Measurements from ENCODE around the gene GRM8.

GRCh38 chr7:127034186-127034806, 218.4 kb downstream of the GRM8 start:
- TF ChIP-seq TAF1 (conservative IDR thresholded peaks at IDR 0.05) (no peak), CTCF (IDR thresholded peaks at IDR 0.05; ENCODE audit: low read depth, low read length, missing input control) (no peak), MAX (IDR thresholded peaks at IDR 0.05) (no peak), RXRA (IDR thresholded peaks at IDR 0.05) (peak in 1 of 2 donors; percentile 64), EGR1 (IDR thresholded peaks at IDR 0.05; ENCODE audit: low read depth in 2 of 2) (no peak), JUND (IDR thresholded peaks at IDR 0.05) (no peak), YY1 (IDR thresholded peaks at IDR 0.05) (no peak), REST (IDR thresholded peaks at IDR 0.05) (peak; percentile 24), RAD21 (IDR thresholded peaks at IDR 0.05) (peak in 1 of 2 donors; percentile 8), ZBTB33 (IDR thresholded peaks at IDR 0.05) (no peak), NR2F2 (IDR thresholded peaks at IDR 0.05) (no peak)
